Neutrophil (primary cell): ENCODE data around the gene SMARCB1.

Experiments
- H3K27ac ChIP-seq: fragments of 200-600 bp; sonication (generic); 2 replicates; pipeline ENCODE4 v1.5.1; 2016; ENCODE audit warnings: mild to moderate bottlenecking, moderate library complexity
- H3K27me3 ChIP-seq: fragments of 200-600 bp; sonication (generic); 2 replicates; pipeline ENCODE4 v1.6.0; 2016; ENCODE audit warnings: mild to moderate bottlenecking
- H3K36me3 ChIP-seq: fragments of 200-600 bp; sonication (generic); 2 replicates; pipeline ENCODE4 v1.5.1; 2017
- H3K4me1 ChIP-seq, 2 experiments: fragments of 200-600 bp in 1 of 2; sonication (generic) in 1 of 2; 1 replicate in 1 of 2; 2 replicates in 1 of 2; pipeline versions ENCODE4 v1.5.1 to v1.6.1; 2013 to 2016; ENCODE audit warnings: low read depth in 1 of 2, low read length in 1 of 2, mild to moderate bottlenecking in 1 of 2, moderate library complexity in 1 of 2; ENCODE audit not compliant: control insufficient read depth in 1 of 2, insufficient read depth in 1 of 2
- H3K4me3 ChIP-seq, 2 experiments: fragments of 200-600 bp in 1 of 2; sonication (generic) in 1 of 2; 1 replicate in 1 of 2; 2 replicates in 1 of 2; pipeline ENCODE4 v1.5.1; 2013 to 2016; ENCODE audit warnings: low read depth in 1 of 2, low read length in 1 of 2, mild to moderate bottlenecking in 1 of 2, moderate library complexity in 1 of 2
- H3K9me3 ChIP-seq: fragments of 200-600 bp; sonication (generic); 2 replicates; pipeline ENCODE4 v1.5.1; 2016
- CTCF ChIP-seq: fragments of 200-600 bp; sonication (generic); IDR thresholded peaks from 2 replicates; pipeline ENCODE4 v1.5.1; 2016; ENCODE audit warnings: antibody characterized with exemption

Gene SMARCB1

GRCh38 chr22:23762842-23763578, 23.8 kb upstream of the SMARCB1 start, which contains the start of gene C22orf15:
Gene C22orf15 (plus strand): TSS chr22:23762990. CDS start chr22:23763307, 317 bp downstream.
- no peak within 1 kb of the TSS for H3K27ac ChIP-seq

GRCh38 chr22:23763579-23763945, 23.2 kb upstream of the SMARCB1 start:
- H3K36me3 ChIP-seq = no peaks in the 10 kb centered on the region
- peak overlapping the region; percentile 53 to 59 for H3K4me3 ChIP-seq
- peaks cover 31% of the 10 kb centered on the region in 2 experiments for H3K4me1 ChIP-seq
- no peak for TF ChIP-seq CTCF
- H3K27me3 ChIP-seq = peaks cover 4% of the 10 kb centered on the region
- no peaks in the 10 kb centered on the region for H3K9me3 ChIP-seq
- H3K27ac ChIP-seq = no peak overlapping the region

More at GRCh38 chr22:23762842-23763578, 23.8 kb upstream of the SMARCB1 start, which contains the start of gene C22orf15:
- Histone ChIP-seq H3K36me3 (no peaks in the 10 kb centered on the region), H3K27me3 (peaks cover 4% of the 10 kb centered on the region), H3K4me3 (peak within 1 kb of the TSS; percentile 53 to 59), H3K4me1 (peaks cover 26% of the 10 kb centered on the region in 2 experiments), H3K9me3 (no peaks in the 10 kb centered on the region)
- TF ChIP-seq CTCF = no peak

GRCh38 chr22:23763954-23764353, 22.8 kb upstream of the SMARCB1 start:
- Histone ChIP-seq H3K4me3 (peak overlapping the region; percentile 53 to 59), H3K36me3 (no peaks in the 10 kb centered on the region), H3K27me3 (peaks cover 4% of the 10 kb centered on the region), H3K27ac (no peak overlapping the region), H3K9me3 (no peaks in the 10 kb centered on the region), H3K4me1 (peaks cover 31 to 32% of the 10 kb centered on the region in 2 experiments)
- no peak for TF ChIP-seq CTCF

- H3K4me1 ChIP-seq = peaks cover 31 to 32% of the 10 kb centered on the region in 2 experiments
Observed at GRCh38 chr22:23764899-23765881, 21.6 kb upstream of the SMARCB1 start.

More at GRCh38 chr22:23764899-23765881, 21.6 kb upstream of the SMARCB1 start:
- no peak overlapping the region for H3K27ac ChIP-seq
- H3K27me3 ChIP-seq = peaks cover 4% of the 10 kb centered on the region
- no peak for TF ChIP-seq CTCF
- H3K36me3 ChIP-seq = no peaks in the 10 kb centered on the region
- H3K4me3 ChIP-seq = no peak overlapping the region
- no peaks in the 10 kb centered on the region for H3K9me3 ChIP-seq
